CD4-positive, alpha-beta T cell treated with Interferon gamma for 1 hour (primary cell): ENCODE measurements around the gene RAP1GAP.

ENCODE experiments used
- DNase-seq: peaks from one replicate; pipeline ENCODE4 v3.0.0-alpha.2; 2020

The RAP1GAP gene

GRCh38 chr1:21661886-21662285, 7.3 kb downstream of the RAP1GAP start:
- DNase-seq = no peak

- no peak for DNase-seq
Measured at GRCh38 chr1:21659924-21660326, 9.2 kb downstream of the RAP1GAP start.

- peak; percentile 74 for DNase-seq
Measured at GRCh38 chr1:21659099-21659923, 9.8 kb downstream of the RAP1GAP start.

GRCh38 chr1:21657456-21658190, 11.5 kb downstream of the RAP1GAP start:
- DNase-seq = no peak

- no peak for DNase-seq
Measured at GRCh38 chr1:21655748-21656147, 13.4 kb downstream of the RAP1GAP start.

GRCh38 chr1:21655259-21655658, 13.9 kb downstream of the RAP1GAP start:
- no peak for DNase-seq

GRCh38 chr1:21654209-21654608, 14.9 kb downstream of the RAP1GAP start:
- no peak for DNase-seq

- DNase-seq = no peak
Measured at GRCh38 chr1:21653744-21654100, 15.4 kb downstream of the RAP1GAP start.

GRCh38 chr1:21652937-21653743, 16.0 kb downstream of the RAP1GAP start:
- DNase-seq = no peak

- DNase-seq = no peak
Measured at GRCh38 chr1:21652101-21652936, 16.8 kb downstream of the RAP1GAP start.

GRCh38 chr1:21651214-21652042, 17.7 kb downstream of the RAP1GAP start:
- peak; percentile 40 for DNase-seq

GRCh38 chr1:21650400-21650799, 18.8 kb downstream of the RAP1GAP start:
- DNase-seq = no peak

- no peak for DNase-seq
Measured at GRCh38 chr1:21649315-21649714, 19.8 kb downstream of the RAP1GAP start.

GRCh38 chr1:21648791-21649190, 20.4 kb downstream of the RAP1GAP start:
- no peak for DNase-seq

- DNase-seq = no peak
Measured at GRCh38 chr1:21648352-21648730, 20.8 kb downstream of the RAP1GAP start.

- DNase-seq = no peak
Measured at GRCh38 chr1:21647431-21648351, 21.5 kb downstream of the RAP1GAP start.

- no peak for DNase-seq
Measured at GRCh38 chr1:21645550-21645949, 23.6 kb downstream of the RAP1GAP start.

- DNase-seq = no peak
Measured at GRCh38 chr1:21644906-21645305, 24.3 kb downstream of the RAP1GAP start.

- DNase-seq = no peak
Measured at GRCh38 chr1:21644348-21644747, 24.8 kb downstream of the RAP1GAP start.

- no peak for DNase-seq
Measured at GRCh38 chr1:21643624-21644023, 25.5 kb downstream of the RAP1GAP start.
